Skeletal muscle cell (primary cell): ENCODE results near the gene IL18R1.

Experiments used
- DNase-seq: peaks from one replicate; pipeline ENCODE4 v3.0.0-alpha.2; 2010; ENCODE audit warnings: low read depth
- H3K4me3 ChIP-seq: 2 replicates; pipeline ENCODE4 v1.5.1; 2011; ENCODE audit warnings: low read depth, mild to moderate bottlenecking, control low read depth, low read length, moderate library complexity

IL18R1 gene

DNA sequence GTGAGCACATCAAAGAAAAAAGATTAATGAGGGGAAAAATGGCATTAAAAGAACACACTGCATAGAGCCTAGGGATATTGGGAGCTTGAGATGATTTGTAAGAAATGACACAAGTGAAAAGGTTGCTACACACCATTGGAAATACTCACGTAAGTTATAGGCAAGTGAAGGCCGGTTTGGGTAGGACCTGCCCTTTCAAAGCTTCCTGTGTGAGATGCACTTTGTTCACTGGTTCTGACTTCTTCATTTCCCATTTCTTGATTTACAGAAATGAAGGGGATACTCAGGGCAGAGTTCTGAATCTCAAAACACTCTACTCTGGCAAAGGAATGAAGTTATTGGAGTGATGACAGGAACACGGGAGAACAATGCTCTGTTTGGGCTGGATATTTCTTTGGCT, 67.3 kb downstream of the IL18R1 start, which contains the start of gene IL18RAP:
Gene IL18RAP, plus strand, starts transcription at position 251 of the 400 bp plus-strand sequence. Its CDS starts 118 bp downstream, at position 369.
- H3K4me3 ChIP-seq, result no peak within 1 kb of the TSS
- no peak for DNase-seq

DNA sequence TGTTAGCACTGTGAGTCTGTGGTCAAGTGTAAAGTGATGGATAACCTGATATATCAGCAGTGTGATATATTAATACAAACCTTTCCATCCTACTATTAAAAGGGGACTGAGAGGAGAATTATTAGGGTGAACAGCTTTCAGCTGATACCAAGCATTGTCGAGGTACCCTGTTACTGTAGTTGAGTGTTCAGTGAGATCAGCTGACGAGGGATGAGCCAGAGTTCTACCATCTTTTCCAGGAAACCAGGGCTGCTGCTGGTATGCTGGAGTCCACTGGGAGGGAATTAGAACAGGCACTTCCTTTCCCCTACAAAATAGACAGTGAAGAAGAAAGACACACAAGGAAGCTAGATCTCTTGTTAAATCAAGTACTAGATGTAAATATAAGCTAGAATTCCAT, 67.8 kb downstream of the IL18R1 start:
- no peak for DNase-seq

DNA sequence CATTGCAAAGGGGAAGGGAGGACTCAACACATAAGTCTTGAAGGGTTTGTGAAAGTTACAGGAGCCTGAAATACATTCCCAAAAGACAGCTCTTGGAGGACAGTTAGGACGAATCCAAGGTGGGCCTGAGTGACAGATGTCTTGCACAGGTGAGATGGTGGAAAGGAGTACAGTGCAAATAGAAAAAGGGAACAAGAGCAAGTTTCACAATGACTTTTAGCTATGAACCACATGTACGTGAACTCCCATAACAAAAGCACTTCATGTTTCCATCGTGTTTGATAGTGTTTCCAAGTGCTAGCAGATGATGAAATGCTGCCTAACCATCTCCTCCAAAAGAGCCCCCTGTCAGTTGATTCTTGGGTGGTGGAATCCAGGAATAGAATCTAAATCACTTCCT, 69.2 kb downstream of the IL18R1 start:
- DNase-seq, result no peak
- no peak overlapping the region for H3K4me3 ChIP-seq

More for the DNA sequence above, 67.8 kb downstream of the IL18R1 start:
- H3K4me3 ChIP-seq, result no peak overlapping the region

DNA sequence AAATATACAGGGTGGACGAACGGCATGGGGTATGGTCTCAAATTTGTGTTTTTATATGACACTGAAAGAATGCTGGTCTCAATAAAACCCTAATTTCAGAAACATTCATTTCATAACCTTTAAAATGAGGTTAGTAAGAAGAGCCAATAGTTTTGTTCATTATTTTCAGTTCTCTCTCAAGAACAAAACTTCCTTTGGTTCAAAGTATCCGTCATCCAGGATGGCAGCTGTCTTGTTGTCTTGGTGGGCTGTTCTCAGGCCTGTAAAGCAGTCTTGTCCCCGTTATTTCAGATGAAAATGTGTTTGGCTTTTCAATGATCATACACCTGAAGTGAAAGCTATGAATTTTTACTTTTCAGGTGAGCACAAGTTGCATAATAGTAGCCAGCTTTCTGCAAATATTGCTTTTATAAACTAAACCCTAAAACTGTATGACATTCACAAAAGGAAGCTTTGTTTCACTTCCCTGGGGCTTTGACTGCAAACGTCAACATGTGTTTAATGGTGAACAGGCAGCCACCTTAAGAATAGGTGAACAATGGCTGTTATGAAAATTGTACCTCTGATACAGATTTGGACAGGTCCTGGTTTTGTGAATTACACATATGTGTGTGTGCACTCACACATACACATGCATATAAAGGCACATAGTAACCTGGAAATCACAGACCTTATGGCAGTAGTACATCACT, 70.0 kb downstream of the IL18R1 start:
- no peak overlapping the region for H3K4me3 ChIP-seq
- no peak for DNase-seq

DNA sequence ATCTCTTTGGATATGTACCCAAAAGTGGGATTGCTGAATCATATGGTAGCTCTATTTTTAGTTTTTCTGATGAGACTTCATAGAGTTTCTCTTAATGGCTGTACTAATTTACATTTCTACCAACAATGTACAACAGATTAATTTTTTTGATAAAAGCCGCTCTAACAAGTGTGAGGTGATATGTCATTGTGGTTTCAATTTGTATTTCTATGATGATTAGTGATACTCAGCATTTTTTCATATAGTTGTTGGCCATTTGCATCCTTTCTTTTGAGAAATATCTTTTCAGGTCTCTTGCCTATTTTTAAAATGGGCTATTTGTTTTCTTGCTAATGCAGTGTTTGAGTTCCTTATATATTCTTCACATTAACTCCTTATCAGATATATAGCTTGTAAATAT, 71.7 kb downstream of the IL18R1 start:
- no peak overlapping the region for H3K4me3 ChIP-seq
- no peak for DNase-seq

DNA sequence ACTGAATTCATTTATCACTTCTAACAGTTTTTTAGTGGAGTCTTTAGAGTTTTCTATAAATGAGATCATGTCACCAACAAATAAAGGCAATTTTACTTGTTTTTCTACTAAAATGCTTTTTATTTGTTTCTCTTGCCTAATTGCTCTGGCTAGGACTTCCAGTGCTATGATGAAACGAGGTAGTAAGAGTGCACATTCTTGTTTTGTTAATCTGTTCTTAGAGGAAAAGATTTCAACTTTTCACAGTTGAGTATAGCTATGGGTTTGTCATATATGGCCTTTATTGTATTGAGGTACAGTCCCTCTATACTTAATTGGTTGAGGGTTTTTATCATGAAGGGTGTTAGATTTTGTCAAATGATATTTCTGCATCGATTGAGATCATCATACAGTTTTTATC, 73.0 kb downstream of the IL18R1 start:
- H3K4me3 ChIP-seq, result no peak overlapping the region
- no peak for DNase-seq

DNA sequence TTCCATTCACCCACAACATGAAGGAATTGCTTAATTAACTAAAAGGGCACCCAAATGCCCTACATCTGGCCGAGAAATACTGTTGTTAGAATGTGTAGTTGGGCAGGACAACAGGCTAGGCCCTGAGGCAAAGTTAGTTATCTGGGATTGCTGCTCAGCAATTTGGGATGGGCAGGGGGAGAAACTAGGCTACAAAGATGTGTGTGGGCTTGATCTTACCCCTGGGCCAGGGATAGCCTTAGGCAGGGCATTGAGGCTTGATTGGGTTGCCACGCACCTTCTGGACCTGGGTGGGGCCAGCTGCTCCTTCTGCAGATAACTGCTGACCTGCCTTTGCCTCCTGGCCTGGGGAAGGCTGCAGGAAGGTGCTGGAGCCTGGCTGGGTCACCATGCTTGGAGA, 76.8 kb downstream of the IL18R1 start:
- no peak overlapping the region for H3K4me3 ChIP-seq
- no peak for DNase-seq

DNA sequence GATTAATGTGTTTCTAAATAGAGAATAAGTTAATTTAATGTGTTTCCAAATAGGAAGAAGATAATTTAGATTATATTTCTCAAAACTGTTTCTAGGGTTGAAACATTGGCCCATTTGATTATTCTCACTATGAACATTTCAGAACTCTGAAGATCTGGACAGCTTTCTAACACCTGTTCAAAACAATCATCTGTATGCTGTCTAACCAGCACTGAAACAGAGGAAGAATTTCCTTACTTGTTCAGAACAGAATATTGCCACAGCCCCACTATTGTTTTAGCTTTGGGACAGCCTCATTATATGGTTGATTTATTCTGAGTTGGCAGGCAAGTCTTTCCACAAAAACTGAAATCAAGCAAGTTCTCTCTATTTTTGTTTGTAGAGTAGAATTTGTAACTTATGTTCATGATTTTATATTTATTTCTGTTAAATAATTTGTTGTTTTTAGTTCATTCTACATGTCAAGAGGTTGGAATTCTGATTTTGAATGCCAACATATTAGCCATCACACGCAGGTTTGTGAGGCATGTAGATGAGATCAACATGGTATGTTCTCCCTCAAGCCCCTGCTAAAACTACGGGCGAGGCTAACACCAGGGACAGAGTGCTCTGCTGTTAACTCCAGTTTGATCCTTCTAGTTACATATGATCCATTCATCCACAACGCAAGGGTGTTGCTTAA, 78.5 kb downstream of the IL18R1 start:
- no peak for DNase-seq
- no peak overlapping the region for H3K4me3 ChIP-seq

DNA sequence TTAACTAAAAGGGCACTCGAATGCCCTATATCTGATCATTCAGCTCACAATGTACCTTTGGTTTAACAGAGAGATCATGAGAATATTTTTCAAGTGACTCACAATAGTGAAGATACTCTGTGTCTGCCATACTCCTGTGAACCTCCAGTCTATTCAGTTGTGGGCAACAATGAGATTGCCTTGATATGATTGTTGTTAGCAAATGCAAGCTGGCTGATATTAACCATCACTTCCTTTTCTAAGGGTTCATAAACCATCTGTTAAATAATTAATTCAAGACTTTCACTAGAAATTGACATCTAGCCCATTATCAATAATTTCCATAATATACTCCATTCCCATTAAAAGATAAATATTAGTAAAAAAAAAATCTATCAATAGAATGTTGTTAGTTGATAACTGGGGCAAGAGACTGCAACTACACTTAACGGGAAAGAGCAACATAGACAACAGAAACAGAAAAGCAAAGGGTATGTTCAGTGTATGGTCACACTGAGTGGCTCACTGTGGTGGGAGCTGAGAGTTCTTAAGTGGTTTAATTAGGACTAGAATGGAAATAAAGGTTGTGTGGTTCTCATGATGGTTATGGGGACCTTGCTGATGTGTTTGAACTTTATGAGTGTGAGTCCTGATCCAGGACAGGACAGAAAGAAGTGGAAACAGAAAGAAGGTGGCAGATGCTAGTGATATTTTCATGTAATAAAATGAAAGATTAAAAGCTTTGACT, 79.2 kb downstream of the IL18R1 start:
- no peak overlapping the region for H3K4me3 ChIP-seq
- no peak for DNase-seq

DNA sequence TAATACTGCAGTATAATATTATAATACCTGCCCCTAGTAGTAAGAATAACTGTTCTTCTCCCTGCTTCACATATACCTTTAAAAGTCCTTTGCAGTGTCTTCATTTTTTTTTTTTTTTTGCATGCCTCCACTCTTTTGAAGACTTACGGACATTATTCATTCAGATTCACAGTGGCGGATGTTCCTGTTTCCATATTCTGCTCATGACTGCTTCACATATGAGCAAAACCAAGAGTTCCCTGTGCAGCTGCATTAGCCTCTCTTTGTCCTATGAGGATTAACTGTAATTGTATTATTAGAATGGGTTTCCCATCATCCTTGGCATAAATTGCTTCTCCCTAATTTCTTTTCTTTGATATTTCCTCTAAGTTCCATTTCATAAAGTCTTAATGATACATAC, 80.1 kb downstream of the IL18R1 start:
- no peak overlapping the region for H3K4me3 ChIP-seq
- no peak for DNase-seq

DNA sequence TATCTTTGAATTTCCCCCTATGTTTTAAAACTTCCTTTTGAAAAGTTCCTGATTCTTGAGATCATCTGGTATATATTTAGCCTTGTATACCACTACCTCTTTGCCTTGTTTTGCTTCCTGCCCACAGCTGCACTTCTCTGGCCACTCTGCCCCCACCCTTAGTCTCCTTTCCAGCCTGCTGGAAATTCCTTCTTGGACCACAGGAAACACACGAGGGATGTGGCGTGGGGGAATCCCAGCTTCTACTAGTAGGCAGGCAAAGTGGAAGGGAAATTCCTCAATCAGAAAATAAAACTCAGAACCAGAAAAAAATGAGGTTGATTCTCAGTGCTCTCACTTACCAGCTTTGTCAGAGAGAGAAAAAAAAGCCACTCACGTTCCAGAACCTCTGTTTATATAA, 80.7 kb downstream of the IL18R1 start:
- peak; percentile 26 for DNase-seq

DNA sequence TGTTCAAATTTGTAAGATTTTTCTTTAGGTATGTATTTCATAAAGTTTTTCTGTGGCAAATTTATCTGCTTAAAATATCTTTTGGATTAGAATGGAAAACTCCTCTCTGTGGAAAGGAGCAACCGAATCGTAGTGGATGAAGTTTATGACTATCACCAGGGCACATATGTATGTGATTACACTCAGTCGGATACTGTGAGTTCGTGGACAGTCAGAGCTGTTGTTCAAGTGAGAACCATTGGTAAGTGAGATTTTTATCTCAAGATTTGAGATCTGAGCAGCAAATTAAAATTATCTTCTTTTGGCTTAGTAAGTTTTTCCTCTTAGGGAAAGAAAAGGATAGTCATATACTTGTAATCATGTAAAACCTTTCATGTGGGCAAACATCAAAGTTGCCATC, 81.5 kb downstream of the IL18R1 start:
- no peak overlapping the region for H3K4me3 ChIP-seq
- no peak for DNase-seq

More for the DNA sequence above, 80.7 kb downstream of the IL18R1 start:
- H3K4me3 ChIP-seq, result no peak overlapping the region

DNA sequence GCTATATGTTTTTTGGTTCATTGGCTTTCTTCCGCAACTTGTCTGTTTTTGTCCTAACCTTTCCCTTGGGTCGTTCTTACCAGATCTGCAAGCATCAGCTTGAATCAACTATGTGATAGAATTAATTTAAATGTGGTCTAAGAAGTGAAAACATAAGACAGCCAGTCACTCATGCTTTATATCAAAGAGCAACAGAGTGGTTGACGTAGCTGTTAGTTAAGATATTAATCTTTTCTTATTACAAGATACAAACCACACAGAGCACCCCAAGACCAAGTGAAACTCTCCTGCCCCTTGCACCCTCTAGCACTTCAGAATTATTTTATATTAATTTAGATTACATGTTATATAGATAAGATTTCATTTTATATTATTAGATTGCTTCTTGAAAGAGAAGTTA, 82.5 kb downstream of the IL18R1 start:
- H3K4me3 ChIP-seq, result no peak overlapping the region
- no peak for DNase-seq

DNA sequence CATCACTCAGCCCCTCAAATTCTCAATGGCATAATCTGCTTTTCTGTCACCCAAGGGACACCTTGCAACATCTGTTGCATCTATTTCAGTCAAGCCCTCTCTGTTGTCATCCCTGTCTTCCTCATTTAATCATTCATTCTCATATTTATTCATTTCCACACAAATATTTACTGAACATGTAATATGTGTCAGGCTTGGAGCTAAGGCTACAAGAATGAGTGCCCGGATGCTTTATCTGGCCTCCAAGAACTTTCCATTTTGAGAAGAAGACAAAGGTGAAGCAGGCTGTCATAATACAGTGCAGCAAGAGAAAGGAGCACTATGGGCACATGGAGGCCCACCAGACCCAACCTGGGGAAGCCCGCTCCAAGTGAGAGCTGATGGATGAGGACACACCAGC, 83.0 kb downstream of the IL18R1 start:
- no peak for DNase-seq
- H3K4me3 ChIP-seq, result no peak overlapping the region

DNA sequence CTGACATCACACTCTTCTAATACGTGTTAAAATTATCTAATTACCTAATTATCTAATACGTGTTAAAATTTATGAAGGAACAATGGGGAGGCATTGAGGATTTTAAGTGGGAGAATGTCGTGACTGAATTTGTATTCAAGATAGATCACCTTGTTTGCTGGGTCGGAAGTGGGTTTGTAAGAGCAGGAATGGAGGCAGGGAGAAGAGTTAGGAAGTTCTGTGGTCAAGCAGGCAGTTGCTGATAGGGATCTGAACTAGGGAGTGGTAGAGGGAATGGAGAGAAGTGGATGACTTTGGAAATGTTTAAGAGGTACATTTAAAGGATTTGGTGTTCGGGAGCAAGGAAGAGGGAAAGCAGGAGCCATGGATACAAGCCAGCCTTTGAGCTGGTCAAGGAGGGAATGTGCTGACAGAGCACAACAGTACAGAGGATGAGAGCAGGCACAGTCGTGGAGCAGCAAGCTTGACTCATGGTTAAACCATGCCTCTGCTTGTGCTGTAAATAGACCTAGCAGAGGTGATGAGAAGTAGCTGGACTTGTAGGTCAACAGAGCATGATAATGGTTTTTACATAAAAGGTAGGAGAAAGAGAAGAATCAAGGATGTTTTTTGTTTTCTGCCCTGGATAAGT, 83.6 kb downstream of the IL18R1 start:
- DNase-seq, result peak; percentile 60
- H3K4me3 ChIP-seq, result no peak overlapping the region

DNA sequence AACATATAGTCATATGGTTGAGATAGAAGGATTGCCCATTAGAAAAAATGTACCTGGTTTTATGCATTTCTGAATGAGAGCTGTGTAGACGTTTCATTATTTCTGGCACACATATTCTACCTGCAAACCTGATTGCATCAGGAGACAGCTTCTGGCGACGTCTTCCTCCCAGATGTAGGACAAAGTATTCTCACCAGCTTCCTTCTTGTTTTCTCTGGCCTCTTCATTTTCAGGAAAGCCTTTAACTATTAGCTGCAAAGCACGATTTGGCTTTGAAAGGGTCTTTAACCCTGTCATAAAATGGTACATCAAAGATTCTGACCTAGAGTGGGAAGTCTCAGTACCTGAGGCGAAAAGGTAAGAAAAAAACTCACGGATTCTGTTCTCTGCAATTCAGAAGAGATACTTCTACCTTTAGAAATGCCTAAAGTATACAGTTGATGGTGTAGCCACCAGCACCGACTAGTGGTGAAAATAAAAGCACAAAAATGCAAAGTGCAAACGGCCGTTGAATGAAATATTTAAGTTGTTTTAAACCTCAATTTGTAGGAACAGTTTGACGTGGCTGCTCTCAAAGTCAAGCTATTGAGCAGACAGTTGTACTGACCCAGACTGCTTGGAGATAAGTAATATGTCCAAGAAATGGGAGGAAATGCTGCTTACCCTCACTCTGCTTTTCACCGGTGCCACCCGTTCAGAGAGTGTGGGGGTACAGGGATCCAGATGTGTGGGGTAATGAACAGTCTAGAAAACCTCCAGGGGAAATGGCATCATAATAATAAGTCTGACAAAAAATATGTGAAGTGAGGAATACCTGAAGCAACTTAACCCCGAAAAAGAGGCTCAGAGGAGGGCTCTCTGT, 87.6 kb downstream of the IL18R1 start:
- DNase-seq, result no peak
- no peak overlapping the region for H3K4me3 ChIP-seq

DNA sequence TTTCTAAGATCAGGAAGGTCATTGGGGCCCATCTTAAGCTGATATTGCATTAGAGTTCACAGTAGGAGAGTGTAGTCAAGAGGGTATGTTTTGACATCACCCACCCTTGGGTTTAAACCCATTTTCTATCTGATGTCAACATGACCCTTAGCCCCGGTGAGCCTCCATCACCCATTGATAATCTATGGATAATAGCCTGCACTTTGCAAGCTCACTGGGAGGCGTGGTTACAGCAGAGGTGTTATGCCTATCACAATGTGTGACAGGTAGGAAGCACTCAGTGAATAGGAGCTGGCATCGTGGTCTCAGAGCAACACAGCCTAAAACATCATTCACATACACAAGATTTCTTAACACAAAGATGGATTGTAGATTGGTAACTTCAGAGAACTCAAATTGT, 88.6 kb downstream of the IL18R1 start:
- DNase-seq, result no peak
- H3K4me3 ChIP-seq, result no peak overlapping the region

DNA sequence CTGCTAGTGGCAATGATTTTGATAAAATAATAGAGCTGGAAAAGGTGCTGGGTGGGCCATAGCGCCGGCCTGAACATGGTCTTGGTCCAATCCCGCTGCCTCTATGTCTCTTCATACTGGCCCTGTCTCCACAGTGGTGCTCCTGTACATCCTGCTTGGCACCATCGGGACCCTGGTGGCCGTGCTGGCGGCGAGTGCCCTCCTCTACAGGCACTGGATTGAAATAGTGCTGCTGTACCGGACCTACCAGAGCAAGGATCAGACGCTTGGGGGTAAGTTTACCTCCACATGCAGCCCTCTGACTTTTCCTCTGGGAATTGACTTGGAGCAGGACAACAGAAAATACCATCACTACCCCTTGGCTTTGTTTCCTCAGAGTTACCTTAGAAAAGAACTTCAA, 91.3 kb downstream of the IL18R1 start:
- H3K4me3 ChIP-seq, result no peak overlapping the region
- no peak for DNase-seq
